ENCODE results near the gene EPHB6.

- TF ChIP-seq CTCF (conservative IDR thresholded peaks at IDR 0.05; ENCODE audit: low read depth, low read length), result no peak
- TF ChIP-seq EZH2 (IDR thresholded peaks at IDR 0.05; ENCODE audit: low read length, unreplicated experiment), result no peak
Measured at GRCh38 chr7:142867097-142867378, 12.2 kb downstream of the EPHB6 start.

Data from PC-3 (cell line).